ENCODE data around the gene DNAH1. TPM values are rescaled to one million over a fixed set of nuclear protein-coding genes. Genes with fewer than 3 reads are reported as not detected.

Gene DNAH1
- total RNA-seq, 4 donors from 2014 or later, result 1.4 to 6.8 (median 2.0) TPM

- H3K36me3 ChIP-seq, result peaks cover 0 to 4% of the 10 kb centered on the region in 2 donors
- no peaks in the 10 kb centered on the region for H3K4me1 ChIP-seq
- TF ChIP-seq, protein P1, sequence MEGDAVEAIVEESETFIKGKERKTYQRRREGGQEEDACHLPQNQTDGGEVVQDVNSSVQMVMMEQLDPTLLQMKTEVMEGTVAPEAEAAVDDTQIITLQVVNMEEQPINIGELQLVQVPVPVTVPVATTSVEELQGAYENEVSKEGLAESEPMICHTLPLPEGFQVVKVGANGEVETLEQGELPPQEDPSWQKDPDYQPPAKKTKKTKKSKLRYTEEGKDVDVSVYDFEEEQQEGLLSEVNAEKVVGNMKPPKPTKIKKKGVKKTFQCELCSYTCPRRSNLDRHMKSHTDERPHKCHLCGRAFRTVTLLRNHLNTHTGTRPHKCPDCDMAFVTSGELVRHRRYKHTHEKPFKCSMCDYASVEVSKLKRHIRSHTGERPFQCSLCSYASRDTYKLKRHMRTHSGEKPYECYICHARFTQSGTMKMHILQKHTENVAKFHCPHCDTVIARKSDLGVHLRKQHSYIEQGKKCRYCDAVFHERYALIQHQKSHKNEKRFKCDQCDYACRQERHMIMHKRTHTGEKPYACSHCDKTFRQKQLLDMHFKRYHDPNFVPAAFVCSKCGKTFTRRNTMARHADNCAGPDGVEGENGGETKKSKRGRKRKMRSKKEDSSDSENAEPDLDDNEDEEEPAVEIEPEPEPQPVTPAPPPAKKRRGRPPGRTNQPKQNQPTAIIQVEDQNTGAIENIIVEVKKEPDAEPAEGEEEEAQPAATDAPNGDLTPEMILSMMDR (IDR thresholded peaks at IDR 0.05 in 4 of 5, conservative IDR thresholded peaks at IDR 0.05 in 1 of 5), result no peak
- no peak for TF ChIP-seq POLR2A (IDR thresholded peaks at IDR 0.05)
- intact Hi-C loops (cut with DNase I; ENCODE audit: low total_unique reads) (no loop called here), in situ Hi-C loops (cut with MboI; ENCODE audit: low sequenced_read_pairs in 4 of 4) (no loop called here)
- DNase-seq (no peak), ATAC-seq (no peak)
- H3K27ac ChIP-seq, result no peak overlapping the region
- H3K4me3 ChIP-seq, result no peak overlapping the region
- no peaks in the 10 kb centered on the region for H3K27me3 ChIP-seq
- H3K9me3 ChIP-seq, result no peaks in the 10 kb centered on the region
These were observed 68.1 kb downstream of the DNAH1 start for GRCh38 chr3:52384019-52384761.

GRCh38 chr3:52385157-52385556, 69.0 kb downstream of the DNAH1 start:
- Histone ChIP-seq H3K27me3 (no peaks in the 10 kb centered on the region), H3K36me3 (peaks cover 0 to 4% of the 10 kb centered on the region in 2 donors), H3K4me1 (no peaks in the 10 kb centered on the region), H3K4me3 (no peak overlapping the region), H3K27ac (no peak overlapping the region), H3K9me3 (no peaks in the 10 kb centered on the region)
- in situ Hi-C loops (cut with MboI; ENCODE audit: low sequenced_read_pairs in 4 of 4) (no loop called here), intact Hi-C loops (cut with DNase I; ENCODE audit: low total_unique reads) (no loop called here)
- DNase-seq, result no peak
- TF ChIP-seq POLR2A (IDR thresholded peaks at IDR 0.05), result no peak
- TF ChIP-seq, protein P1 (IDR thresholded peaks at IDR 0.05 in 4 of 5, conservative IDR thresholded peaks at IDR 0.05 in 1 of 5), result peak in 1 of 5 experiments; percentile 19
- no peak for ATAC-seq

GRCh38 chr3:52387481-52387880, 71.4 kb downstream of the DNAH1 start:
- no peaks in the 10 kb centered on the region for H3K9me3 ChIP-seq
- in situ Hi-C loops (cut with MboI; ENCODE audit: low sequenced_read_pairs in 4 of 4), result no loop called here
- no peak overlapping the region for H3K4me3 ChIP-seq
- DNase-seq (no peak), ATAC-seq (no peak)
- intact Hi-C loops (cut with DNase I; ENCODE audit: low total_unique reads), result no loop called here
- peaks cover 0 to 4% of the 10 kb centered on the region in 2 donors for H3K36me3 ChIP-seq
- TF ChIP-seq, protein P1 (IDR thresholded peaks at IDR 0.05 in 4 of 5, conservative IDR thresholded peaks at IDR 0.05 in 1 of 5), result no peak
- no peak for TF ChIP-seq POLR2A (IDR thresholded peaks at IDR 0.05)
- no peaks in the 10 kb centered on the region for H3K27me3 ChIP-seq
- H3K4me1 ChIP-seq, result no peaks in the 10 kb centered on the region
- no peak overlapping the region for H3K27ac ChIP-seq

DNA sequence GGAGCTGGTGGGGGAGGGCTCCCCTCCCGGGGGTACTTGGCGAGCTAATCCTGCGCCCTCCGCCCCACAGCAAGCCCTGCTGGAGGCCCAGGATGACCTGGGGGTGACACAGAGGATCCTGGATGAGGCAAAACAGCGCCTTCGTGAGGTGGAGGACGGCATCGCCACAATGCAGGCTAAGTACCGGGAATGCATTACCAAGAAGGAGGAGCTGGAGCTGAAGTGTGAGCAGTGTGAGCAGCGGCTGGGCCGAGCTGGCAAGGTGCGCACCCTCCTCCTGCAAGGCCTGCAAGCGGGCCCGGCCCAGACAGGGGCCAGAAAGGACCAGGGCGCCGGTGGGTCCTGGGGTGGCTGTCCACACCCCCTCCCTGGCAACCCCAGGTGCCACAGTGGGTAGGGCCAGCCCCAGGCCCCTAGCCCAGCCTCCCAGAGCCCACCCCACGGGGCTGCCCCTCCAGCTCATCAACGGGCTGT, 72.3 kb downstream of the DNAH1 start:
- no peaks in the 10 kb centered on the region for H3K9me3 ChIP-seq
- DNase-seq, result no peak
- no peak for ATAC-seq
- no peak overlapping the region for H3K4me3 ChIP-seq
- H3K27me3 ChIP-seq, result no peaks in the 10 kb centered on the region
- H3K4me1 ChIP-seq, result no peaks in the 10 kb centered on the region
- intact Hi-C loops (cut with DNase I; ENCODE audit: low total_unique reads), result no loop called here
- peaks cover 0 to 10% of the 10 kb centered on the region in 2 donors for H3K36me3 ChIP-seq
- no peak overlapping the region for H3K27ac ChIP-seq
- TF ChIP-seq, protein P1 (IDR thresholded peaks at IDR 0.05 in 4 of 5, conservative IDR thresholded peaks at IDR 0.05 in 1 of 5), result no peak
- no peak for TF ChIP-seq POLR2A (IDR thresholded peaks at IDR 0.05)
- in situ Hi-C loops (cut with MboI; ENCODE audit: low sequenced_read_pairs in 4 of 4), result no loop called here
